K562 (cell line): ENCODE results near the gene PTP4A1. TPM values are rescaled to one million over a fixed set of nuclear protein-coding genes. Genes with fewer than 3 reads are reported as not detected.

Experiments used
- ATAC-seq: fragments of 200-7000 bp; cut with Tn5 transposase; 3 replicates; pipeline ENCODE4 v1.9.1; 2020; ENCODE audit warnings: moderate library complexity
- BruUV-seq: library from RNA; stranded (reverse); fragments of 400-500 nt; replicated peaks from 2 replicates; lab custom pipeline; 2021; lab: Mats Ljungman, UMichigan
- CTCF ChIA-PET: fragments of 300-600 bp; formaldehyde crosslinking; extraction: SDS; loops from one replicate; lab custom pipeline; 2021; ENCODE audit warnings: low intra/inter-chr PET ratio; lab: Yijun Ruan, JAX
- POLR2A ChIA-PET: fragments of 300-600, 350-650 bp; sonication (Branson Sonifier 250); formaldehyde crosslinking; extraction: SDS; loops from one replicate; lab custom pipeline; 2021; ENCODE audit warnings: antibody characterized with exemption, inconsistent platforms; lab: Yijun Ruan, JAX
- DNase-seq, 4 experiments: peaks; one replicate each; pipeline versions ENCODE4 v3.0.0 to v3.0.0-alpha.2; 2011 to 2018; ENCODE audit warnings: low spot score in 3 of 4, mixed read lengths in 3 of 4; ENCODE audit errors: extremely low read depth in 1 of 4
- FAIRE-seq: peaks from 2 replicates; lab custom pipeline; 2011; peaks lifted over from hg19 to GRCh38; lab: Jason Lieb, UNC
- H2AFZ ChIP-seq: 2 replicates; pipeline ENCODE4 v1.6.0; 2011; ENCODE audit warnings: low read depth, low read length, control low read depth, inconsistent platforms
- H3K27ac ChIP-seq: fragments of 200-600 bp; 3 replicates; pipeline ENCODE4 v1.8.0; 2011; ENCODE audit warnings: low read depth, mild to moderate bottlenecking, control low read depth, inconsistent platforms, low read length, moderate library complexity, mixed read lengths; ENCODE audit errors: extremely low read depth
- H3K27me3 ChIP-seq, 2 experiments: fragments of 300-600 bp in 1 of 2; 2 replicates in 1 of 2; 3 replicates in 1 of 2; pipeline versions ENCODE4 v1.6.0 to v1.8.0; 2011; ENCODE audit warnings: inconsistent platforms in 2 of 2, low read length in 2 of 2, mild to moderate bottlenecking in 1 of 2, mixed read lengths in 1 of 2, moderate library complexity in 1 of 2; ENCODE audit not compliant: control insufficient read depth in 2 of 2, insufficient read depth in 2 of 2
- H3K36me3 ChIP-seq: fragments of 300-600 bp; 3 replicates; pipeline ENCODE4 v1.8.0; 2011; ENCODE audit warnings: mild to moderate bottlenecking, low read length, inconsistent platforms; ENCODE audit not compliant: control insufficient read depth, insufficient read depth
- H3K4me1 ChIP-seq, 2 experiments: fragments of 200-600 bp in 1 of 2; replicated peaks in 1 of 2; 2 replicates in 1 of 2; 3 replicates in 1 of 2; pipeline versions ENCODE4 v1.5.1 to v1.8.0; 2011; ENCODE audit warnings: inconsistent platforms in 2 of 2, low read length in 2 of 2, mild to moderate bottlenecking in 1 of 2, mixed read lengths in 1 of 2, moderate library complexity in 1 of 2; ENCODE audit not compliant: control insufficient read depth in 2 of 2, insufficient read depth in 2 of 2
- H3K4me2 ChIP-seq: 2 replicates; pipeline ENCODE4 v1.6.1; 2011; ENCODE audit warnings: low read length, control low read depth, inconsistent platforms, mixed read lengths; ENCODE audit not compliant: insufficient read depth
- H3K4me3 ChIP-seq: fragments of 200-600 bp; sonication (generic), shearing (Covaris generic); 2 replicates; pipeline ENCODE4 v1.5.1; 2016; ENCODE audit warnings: control low read depth, inconsistent platforms
- H3K79me2 ChIP-seq: fragments of 200-600 bp; 3 replicates; pipeline ENCODE4 v1.8.0; 2011; ENCODE audit warnings: low read length, inconsistent platforms; ENCODE audit not compliant: control insufficient read depth, insufficient read depth
- H3K9ac ChIP-seq, 2 experiments: 2 replicates each; pipeline versions ENCODE4 v1.6.0 to v1.6.1; 2011; ENCODE audit warnings: low read depth in 2 of 2, low read length in 2 of 2, control low read depth in 1 of 2, inconsistent platforms in 1 of 2, mild to moderate bottlenecking in 1 of 2, mixed read lengths in 1 of 2; ENCODE audit not compliant: insufficient read depth in 1 of 2
- H3K9me1 ChIP-seq: one replicate; pipeline ENCODE4 v1.6.0; 2011; ENCODE audit warnings: inconsistent platforms, mild to moderate bottlenecking, low read length, moderate library complexity; ENCODE audit not compliant: control insufficient read depth, insufficient read depth
- H3K9me3 ChIP-seq: replicated peaks from 2 replicates; pipeline ENCODE4 v1.5.1; 2011; ENCODE audit warnings: low read depth, low read length, inconsistent platforms; ENCODE audit not compliant: control insufficient read depth, insufficient read depth
- H4K20me1 ChIP-seq: replicated peaks from 2 replicates; pipeline ENCODE4 v1.6.1; 2011; ENCODE audit warnings: low read length, inconsistent platforms, mixed read lengths; ENCODE audit not compliant: control insufficient read depth, insufficient read depth
- ATF3 ChIP-seq, 2 experiments: fragments of 450-650 bp in 1 of 2; sonication (generic) in 1 of 2; formaldehyde crosslinking in 1 of 2; IDR thresholded peaks in 1 of 2; conservative IDR thresholded peaks in 1 of 2; 2 replicates each; pipeline versions ENCODE4 v1.6.1 to v1.8.1; 2016 to 2023; ENCODE audit warnings: mild to moderate bottlenecking in 2 of 2, moderate library complexity in 2 of 2, inconsistent platforms in 1 of 2, missing genetic modification reagents in 1 of 2
- BDP1 ChIP-seq: IDR thresholded peaks from 3 replicates; pipeline ENCODE4 v1.6.1; 2011; ENCODE audit not compliant: insufficient read length, insufficient read depth
- CEBPG ChIP-seq, 3 experiments: fragments of 200-800 bp in 1 of 3; sonication (Bioruptor generic) in 1 of 3; sonication (generic) in 1 of 3; formaldehyde crosslinking in 1 of 3; IDR thresholded peaks in 2 of 3; conservative IDR thresholded peaks in 1 of 3; 2 replicates each; pipeline versions ENCODE4 v1.6.1 to v1.8.0; 2016 to 2022; ENCODE audit warnings: missing compliant biosample characterization in 2 of 3, missing genetic modification characterization in 2 of 3, mild to moderate bottlenecking in 1 of 3, missing genetic modification reagents in 1 of 3
- ETV1 ChIP-seq: fragments of 450-650 bp; conservative IDR thresholded peaks from 2 replicates; pipeline ENCODE4 v1.6.1; 2016; ENCODE audit warnings: missing genetic modification characterization, control low read depth, low read depth, missing compliant biosample characterization
- HNRNPLL ChIP-seq: fragments of 200-400 bp; formaldehyde crosslinking; IDR thresholded peaks from 2 replicates; pipeline ENCODE4 v1.6.1; 2017; ENCODE audit warnings: low read length, low read depth, mild to moderate bottlenecking; ENCODE audit not compliant: poor library complexity, severe bottlenecking
- HOMEZ ChIP-seq: fragments of 250-450 bp; sonication (Bioruptor Pico); IDR thresholded peaks from 2 replicates; pipeline ENCODE4 v1.4.0; 2020; ENCODE audit warnings: mild to moderate bottlenecking, moderate library complexity
- PHF20 ChIP-seq: fragments of 450-650 bp; IDR thresholded peaks from 2 replicates; pipeline ENCODE4 v1.6.1; 2018; ENCODE audit not compliant: partially characterized antibody
- TAF9B ChIP-seq: fragments of 450-650 bp; IDR thresholded peaks from 2 replicates; pipeline ENCODE4 v1.6.1; 2018; ENCODE audit warnings: mild to moderate bottlenecking; ENCODE audit not compliant: partially characterized antibody
- TRIM24 ChIP-seq, 2 experiments: fragments of 450-650 bp; IDR thresholded peaks; 2 replicates each; pipeline ENCODE4 v1.6.1; 2016
- WGBS: fragments of 100-300 bp; shearing (Covaris generic); methylation state at CpG from one replicate; pipeline ENCODE4 v1.1.6; 2016; ENCODE audit warnings: low coverage, mixed read lengths; ENCODE audit not compliant: insufficient coverage; ENCODE audit errors: missing lambda C conversion rate; 5-methylcytosine and 5-hydroxymethylcytosine counted together
- in situ Hi-C: fragments of 300-500 bp; cut with MboI; formaldehyde crosslinking; loops from 4 replicates; pipeline ENCODE4 v1.15.0; 2018; ENCODE audit warnings: inconsistent platforms, mixed read lengths
- intact Hi-C: fragments of 100-400 bp; cut with micrococcal nuclease; formaldehyde crosslinking; loops from 2 replicates; pipeline ENCODE4 v1.14.2; 2022
- polyA plus RNA-seq, 8 experiments: library from polyadenylated mRNA; depleted of rRNA in 4 of 8; stranded (reverse) in 5 of 8; unstranded in 3 of 8; fragments of >200 nt; fragmentation: Nextera tagmentation in 2 of 8; fragmentation: Illumina TruSeq in 1 of 8; extraction: Ambion mirVana in 2 of 8; extraction: Trizol in 1 of 8; gene quantifications; 2 replicates each; pipeline versions ENCODE4 v1.2.1 to v1.2.3, GENCODE V29; 2011 to 2014; ENCODE audit warnings: inconsistent platforms in 1 of 8, missing spikeins in 1 of 8
- total RNA-seq, 7 experiments: library from RNA; depleted of rRNA in 6 of 7; stranded (reverse); fragments of >200 nt in 6 of 7; fragmentation: Illumina TruSeq in 2 of 7; extraction: Trizol in 2 of 7; gene quantifications; 2 replicates each; pipeline versions ENCODE4 v1.2.1 to v1.2.3, GENCODE V29; 2011 to 2021; ENCODE audit warnings: low replicate concordance in 1 of 7
- TF ChIP-seq, protein P1 (sequence below): sonication (generic); formaldehyde crosslinking; IDR thresholded peaks from 2 replicates; pipeline ENCODE4 v1.8.0; 2022; ENCODE audit warnings: mild to moderate bottlenecking, low read depth, missing genetic modification reagents
- TF ChIP-seq, protein P2 (sequence below): fragments of 450-650 bp; IDR thresholded peaks from 2 replicates; pipeline ENCODE4 v1.7.1; 2018; ENCODE audit warnings: mild to moderate bottlenecking, low read depth; ENCODE audit not compliant: partially characterized antibody

The PTP4A1 gene
- total and polyA plus RNA-seq, 9 of the 15 experiments (the other 6 are each of a cell fraction or from before 2014, with no cell fraction given) = 3.7 to 67.5 (median 13.1) TPM

DNA sequence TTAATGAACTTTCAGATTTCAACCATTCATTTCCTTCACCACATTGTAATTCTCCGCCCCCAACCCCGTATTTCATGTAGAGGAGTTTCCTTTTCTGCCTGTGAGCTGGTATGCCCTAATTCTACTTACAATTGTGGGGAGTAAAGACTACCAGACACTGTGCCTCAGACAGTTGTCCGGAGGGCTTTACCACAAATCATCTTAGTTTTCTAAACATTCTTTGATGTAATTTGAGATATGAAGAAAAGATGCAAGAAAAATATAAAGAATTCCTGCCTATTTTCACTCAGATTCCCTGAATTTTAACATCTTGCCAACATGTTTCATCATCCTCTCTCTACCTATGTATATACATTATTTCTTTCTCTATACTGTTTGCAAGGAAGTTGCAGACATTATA lies 28.3 kb upstream of the PTP4A1 start:
- no peaks in the 10 kb centered on the region for H3K9me3 ChIP-seq
- peaks cover 0 to 4% of the 10 kb centered on the region in 2 experiments; a peak in 3 of 5 replicates for H3K27me3 ChIP-seq
- in situ Hi-C loops (no loop called here), intact Hi-C loops (no loop called here)
- no peak overlapping the region for H3K4me3 ChIP-seq
- H3K9me1 ChIP-seq = no peaks in the 10 kb centered on the region
- no peaks in the 10 kb centered on the region for H4K20me1 ChIP-seq
- TF ChIP-seq TAF9B (no peak), PHF20 (no peak), HOMEZ (no peak), BDP1 (no peak), ATF3 (IDR thresholded peaks at IDR 0.05) (peak; percentile 37; the same call in 1 of the 2 replicates), ATF3 (CRISPR knock-in tag; conservative IDR thresholded peaks at IDR 0.05) (no peak), CEBPG (CRISPR knock-in tag; IDR thresholded peaks at IDR 0.05) (no peak), CEBPG (tag; conservative IDR thresholded peaks at IDR 0.05 in 1 of 2, IDR thresholded peaks at IDR 0.05 in 1 of 2) (peak; percentile 18 to 84; a peak in 3 of 4 replicates), ETV1 (tag) (no peak), TRIM24 (IDR thresholded peaks at IDR 0.05) (peak; percentile 39 to 48; a peak in 2 of 4 replicates), HNRNPLL (no peak)
- TF ChIP-seq, protein P1, sequence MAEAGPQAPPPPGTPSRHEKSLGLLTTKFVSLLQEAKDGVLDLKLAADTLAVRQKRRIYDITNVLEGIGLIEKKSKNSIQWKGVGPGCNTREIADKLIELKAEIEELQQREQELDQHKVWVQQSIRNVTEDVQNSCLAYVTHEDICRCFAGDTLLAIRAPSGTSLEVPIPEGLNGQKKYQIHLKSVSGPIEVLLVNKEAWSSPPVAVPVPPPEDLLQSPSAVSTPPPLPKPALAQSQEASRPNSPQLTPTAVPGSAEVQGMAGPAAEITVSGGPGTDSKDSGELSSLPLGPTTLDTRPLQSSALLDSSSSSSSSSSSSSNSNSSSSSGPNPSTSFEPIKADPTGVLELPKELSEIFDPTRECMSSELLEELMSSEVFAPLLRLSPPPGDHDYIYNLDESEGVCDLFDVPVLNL = no peak
- TF ChIP-seq, protein P2, sequence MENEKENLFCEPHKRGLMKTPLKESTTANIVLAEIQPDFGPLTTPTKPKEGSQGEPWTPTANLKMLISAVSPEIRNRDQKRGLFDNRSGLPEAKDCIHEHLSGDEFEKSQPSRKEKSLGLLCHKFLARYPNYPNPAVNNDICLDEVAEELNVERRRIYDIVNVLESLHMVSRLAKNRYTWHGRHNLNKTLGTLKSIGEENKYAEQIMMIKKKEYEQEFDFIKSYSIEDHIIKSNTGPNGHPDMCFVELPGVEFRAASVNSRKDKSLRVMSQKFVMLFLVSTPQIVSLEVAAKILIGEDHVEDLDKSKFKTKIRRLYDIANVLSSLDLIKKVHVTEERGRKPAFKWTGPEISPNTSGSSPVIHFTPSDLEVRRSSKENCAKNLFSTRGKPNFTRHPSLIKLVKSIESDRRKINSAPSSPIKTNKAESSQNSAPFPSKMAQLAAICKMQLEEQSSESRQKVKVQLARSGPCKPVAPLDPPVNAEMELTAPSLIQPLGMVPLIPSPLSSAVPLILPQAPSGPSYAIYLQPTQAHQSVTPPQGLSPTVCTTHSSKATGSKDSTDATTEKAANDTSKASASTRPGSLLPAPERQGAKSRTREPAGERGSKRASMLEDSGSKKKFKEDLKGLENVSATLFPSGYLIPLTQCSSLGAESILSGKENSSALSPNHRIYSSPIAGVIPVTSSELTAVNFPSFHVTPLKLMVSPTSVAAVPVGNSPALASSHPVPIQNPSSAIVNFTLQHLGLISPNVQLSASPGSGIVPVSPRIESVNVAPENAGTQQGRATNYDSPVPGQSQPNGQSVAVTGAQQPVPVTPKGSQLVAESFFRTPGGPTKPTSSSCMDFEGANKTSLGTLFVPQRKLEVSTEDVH = no peak
- H2AFZ ChIP-seq = no peak overlapping the region
- POLR2A ChIA-PET = interaction anchor here (0.6 to 1.0 kb wide), 2 partner anchors 10 to 59 kb away, joined by 3 read pairs; no protein-coding TSS in a partner anchor
- whole genome bisulfite sequencing = 2% methylated on average over 3 of the region's 3 CpGs
- ATAC-seq (no peak), DNase-seq (no peak), FAIRE-seq (no peak)
- no peaks in the 10 kb centered on the region for H3K79me2 ChIP-seq
- no TSS peak for BruUV-seq
- H3K9ac ChIP-seq = no peak overlapping the region
- H3K27ac ChIP-seq = no peak overlapping the region
- H3K36me3 ChIP-seq = no peaks in the 10 kb centered on the region
- CTCF ChIA-PET = interaction anchor here (0.6 kb wide), 1 partner anchor 9 kb away, joined by 7 read pairs; no protein-coding TSS in a partner anchor
- no peaks in the 10 kb centered on the region for H3K4me1 ChIP-seq
- no peak overlapping the region for H3K4me2 ChIP-seq
